HS-5 (cell line): Measurements from ENCODE around the gene LMNB1.
"Not testable (repeated sequence)": the region's sequence is repeated elsewhere in the genome, so short reads cannot be mapped to it uniquely, and the experiment has no call there.

Experiments used
- DNase-seq: peaks from one replicate; pipeline ENCODE4 v3.0.0-alpha.2; 2012; ENCODE audit warnings: low read depth

LMNB1 gene

DNA sequence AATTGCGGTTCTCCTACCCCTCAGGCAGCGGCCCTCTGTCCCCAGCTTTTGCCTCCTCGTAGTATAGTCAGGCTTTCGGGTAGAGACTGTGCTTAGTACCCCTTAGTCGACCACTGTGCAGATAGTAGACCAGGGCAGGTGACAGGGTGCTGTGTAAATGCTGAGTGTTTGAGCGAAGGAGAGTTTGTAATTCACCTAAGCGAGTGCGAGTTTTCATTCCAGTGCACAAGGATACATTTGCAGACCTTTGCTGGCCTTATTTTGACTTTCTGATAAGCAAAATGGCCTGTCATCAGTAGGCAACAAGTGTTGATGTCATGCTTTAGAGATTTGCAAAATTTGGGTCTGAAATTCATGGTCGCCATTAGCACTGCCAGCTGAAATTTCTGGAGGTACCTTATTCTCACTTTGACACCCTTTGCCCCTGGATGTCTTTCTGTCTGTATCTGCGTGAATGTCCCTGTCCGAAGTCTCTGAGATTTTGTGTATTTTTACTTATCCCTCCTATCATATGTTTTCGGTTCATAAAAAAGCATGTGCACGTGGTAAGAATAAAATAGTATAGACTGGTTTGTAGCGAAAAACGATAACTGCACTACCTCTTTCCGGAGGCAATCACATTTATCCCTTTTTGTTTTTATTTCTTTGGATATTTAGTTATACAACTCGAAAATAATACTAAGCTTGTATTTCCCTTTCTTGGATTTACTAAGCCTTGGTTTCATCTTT lies 1.9 kb downstream of the LMNB1 start:
- no peak for DNase-seq

DNA sequence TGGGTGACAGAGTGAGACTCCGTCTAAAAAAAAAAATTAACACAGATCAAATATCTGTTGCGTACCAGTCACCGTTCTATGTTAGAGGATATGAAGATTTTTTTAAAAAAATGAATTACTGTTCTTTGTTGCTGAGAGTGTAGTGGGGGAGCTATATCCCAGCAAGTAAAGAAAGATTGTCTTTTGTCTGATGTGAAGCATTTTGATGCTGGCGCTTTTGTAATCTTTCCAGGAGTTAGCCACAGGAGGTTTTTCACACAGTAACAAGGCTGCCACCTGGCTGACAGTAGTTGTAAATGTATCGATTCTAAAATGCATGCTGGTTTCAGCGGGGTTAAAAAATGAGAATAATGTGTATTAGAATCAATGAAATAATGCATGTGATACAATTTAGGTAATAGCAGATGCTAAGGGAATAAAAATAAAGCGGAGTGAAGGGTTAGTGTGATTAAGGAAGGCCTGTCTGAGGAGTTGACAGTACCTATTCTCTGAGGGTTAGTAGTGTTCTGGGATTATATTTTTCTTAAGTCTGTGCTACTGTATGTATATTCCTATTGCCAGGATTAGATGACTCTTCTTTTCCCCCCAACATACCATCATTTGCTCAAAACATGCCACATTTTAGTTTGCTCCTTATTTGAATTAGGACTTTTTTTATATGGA lies 3.4 kb downstream of the LMNB1 start:
- no peak for DNase-seq

DNA sequence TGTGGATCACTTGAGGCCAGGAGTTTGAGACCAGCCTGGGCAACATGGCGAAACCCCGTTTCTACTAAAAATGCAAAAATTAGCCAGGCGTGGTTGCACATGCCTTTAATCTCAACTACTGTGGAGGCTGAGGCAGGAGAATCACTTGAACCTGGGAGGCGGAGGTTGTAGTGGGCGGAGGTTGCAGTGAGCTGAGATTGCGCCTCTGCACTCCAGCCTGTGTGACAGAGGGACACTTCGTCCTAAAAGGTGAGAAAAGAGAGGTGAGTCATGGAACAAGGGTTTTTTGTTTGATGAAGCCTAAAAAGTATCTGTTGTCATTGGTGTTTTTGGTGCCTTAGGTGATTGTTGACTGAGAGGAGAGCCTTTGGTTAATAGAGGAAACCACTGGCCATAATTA lies 11.5 kb downstream of the LMNB1 start:
- not testable (repeated sequence) for DNase-seq

DNA sequence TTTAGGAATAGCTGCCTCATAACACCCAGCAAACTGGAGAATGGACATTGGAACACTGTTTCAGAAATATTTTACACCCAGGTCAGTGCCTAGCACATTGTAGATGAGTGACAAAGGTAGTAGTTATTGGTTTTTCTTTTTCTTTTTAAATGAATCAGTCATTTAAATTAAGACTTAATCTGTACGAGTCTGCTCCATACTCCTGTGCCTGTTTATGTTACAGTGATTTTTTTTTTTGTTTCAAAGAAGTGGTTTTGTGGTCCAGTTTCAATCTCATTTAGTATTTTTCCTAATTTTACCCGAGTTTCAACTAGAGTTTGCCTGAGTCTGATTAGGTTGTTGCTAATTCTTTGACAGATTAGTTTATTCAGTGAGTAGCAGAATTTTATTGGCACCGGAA lies 16.2 kb downstream of the LMNB1 start:
- no peak for DNase-seq

DNA sequence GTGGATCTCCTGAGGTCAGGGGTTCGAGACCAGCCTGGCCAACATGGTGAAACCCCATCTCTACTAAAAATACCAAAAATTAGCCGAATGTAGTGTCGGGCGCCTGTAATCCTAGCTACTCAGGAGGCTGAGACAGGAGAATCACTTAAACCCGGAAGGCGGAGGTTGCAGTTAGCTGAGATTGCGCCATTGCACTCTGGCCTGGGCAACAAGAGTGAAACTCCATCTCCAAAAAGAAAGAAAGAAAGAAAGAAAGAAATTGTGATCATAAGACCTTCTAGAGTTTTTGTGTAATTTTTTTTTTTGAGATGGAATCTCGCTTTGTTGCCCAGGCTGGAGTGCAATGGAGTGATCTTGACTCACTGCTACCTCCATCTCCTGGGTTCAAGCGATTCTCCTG lies 16.7 kb downstream of the LMNB1 start:
- not testable (repeated sequence) for DNase-seq

DNA sequence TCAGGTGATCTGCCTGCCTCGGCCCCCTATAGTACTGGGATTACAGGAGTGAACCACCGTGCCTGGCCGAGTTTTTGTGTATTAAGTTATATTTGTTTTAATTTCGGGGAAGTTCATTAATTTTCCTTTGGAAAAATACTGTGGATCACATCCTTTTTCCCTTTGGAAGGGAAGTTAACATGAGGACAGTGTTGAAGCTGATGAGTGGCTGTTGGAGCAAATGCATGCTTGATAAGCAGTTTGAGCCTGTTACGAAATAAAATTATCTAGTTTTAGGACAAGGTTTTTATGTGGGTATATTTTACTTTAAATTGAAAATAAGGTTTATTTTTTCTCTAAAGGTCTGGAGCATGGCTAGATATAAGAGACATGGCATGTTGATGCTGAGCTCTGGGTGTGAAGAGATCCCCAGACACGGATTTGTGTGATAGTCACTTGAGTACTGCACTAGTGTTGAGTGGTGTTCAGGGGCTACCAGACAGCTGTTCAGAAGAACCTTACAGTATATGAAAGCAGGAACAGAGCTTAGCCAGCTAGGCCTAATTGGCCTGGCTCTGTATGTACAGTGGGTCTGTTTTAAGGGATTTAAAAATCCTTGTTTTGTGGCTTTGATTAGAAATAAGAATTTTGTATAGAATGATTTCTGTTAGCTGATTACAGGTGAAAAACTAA lies 17.4 kb downstream of the LMNB1 start:
- DNase-seq = no peak

DNA sequence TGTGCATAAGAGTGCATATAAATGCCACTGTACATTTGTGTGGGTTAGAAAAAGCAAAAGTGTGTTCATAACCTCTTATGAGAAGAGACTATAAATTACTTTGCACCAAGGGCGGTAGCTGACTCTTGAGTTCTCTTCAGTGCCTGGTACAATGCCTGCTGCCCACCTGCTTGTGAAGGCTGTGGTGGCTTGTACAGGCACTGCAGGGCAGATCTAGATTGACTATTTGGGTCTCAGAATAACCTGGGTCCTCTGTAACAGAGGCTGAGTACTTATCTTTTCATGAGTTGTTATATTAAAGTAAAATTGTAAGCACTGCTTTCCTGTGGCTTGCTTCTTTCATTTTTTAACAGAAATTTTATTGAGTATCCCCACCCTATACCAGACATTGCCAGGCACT lies 22.8 kb downstream of the LMNB1 start:
- DNase-seq = no peak

DNA sequence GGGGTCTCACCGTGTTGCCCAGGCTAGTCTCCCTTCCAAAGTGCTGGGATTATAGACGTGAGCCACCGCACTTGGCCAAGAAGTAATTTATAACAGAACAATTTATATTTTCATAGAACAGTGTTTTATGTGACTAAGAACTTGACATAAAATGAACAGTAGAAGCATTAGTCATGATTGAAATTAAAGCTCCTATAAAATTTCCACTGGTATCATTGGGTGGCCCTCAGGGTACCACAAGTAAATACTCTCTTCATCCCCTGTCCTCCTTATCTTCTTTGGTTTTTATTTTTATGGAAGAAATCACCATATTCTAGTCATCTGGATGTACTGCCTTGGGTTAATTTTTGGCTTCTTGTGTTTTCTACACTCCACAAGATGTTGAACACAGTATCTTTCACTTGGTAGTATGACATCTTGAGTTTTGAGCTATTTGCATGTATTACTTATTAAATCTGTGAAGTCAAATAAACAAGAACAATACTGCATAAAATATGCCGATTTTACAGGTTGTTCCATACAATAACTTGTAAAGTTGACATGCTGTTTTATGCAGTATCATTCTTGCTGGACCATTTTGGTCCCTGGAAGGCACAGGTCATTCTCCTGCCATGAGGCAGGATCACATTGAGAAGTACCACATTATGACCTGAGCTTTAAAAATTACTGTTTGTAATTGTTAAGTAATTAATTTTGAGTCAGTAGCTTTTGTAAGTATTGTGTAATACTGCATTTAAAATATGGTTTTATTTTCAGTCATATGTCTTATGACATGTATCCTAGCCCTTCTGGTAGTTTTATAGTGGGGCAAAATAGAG lies 24.4 kb downstream of the LMNB1 start:
- no peak for DNase-seq

DNA sequence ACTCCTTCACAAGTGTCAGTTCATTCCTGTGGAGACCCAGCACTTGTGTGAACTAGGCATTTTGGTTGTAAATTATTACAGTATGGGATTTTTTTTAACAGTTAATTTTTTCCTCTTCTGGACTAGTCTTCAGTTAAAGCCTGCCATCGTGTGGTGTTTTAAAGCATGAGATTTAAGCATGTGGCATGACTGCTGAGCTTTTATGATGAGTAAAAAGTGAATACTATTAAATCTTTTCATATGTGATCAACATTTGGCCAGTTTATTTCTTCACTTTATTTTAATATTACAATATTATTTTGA lies 25.0 kb downstream of the LMNB1 start:
- DNase-seq = no peak

DNA sequence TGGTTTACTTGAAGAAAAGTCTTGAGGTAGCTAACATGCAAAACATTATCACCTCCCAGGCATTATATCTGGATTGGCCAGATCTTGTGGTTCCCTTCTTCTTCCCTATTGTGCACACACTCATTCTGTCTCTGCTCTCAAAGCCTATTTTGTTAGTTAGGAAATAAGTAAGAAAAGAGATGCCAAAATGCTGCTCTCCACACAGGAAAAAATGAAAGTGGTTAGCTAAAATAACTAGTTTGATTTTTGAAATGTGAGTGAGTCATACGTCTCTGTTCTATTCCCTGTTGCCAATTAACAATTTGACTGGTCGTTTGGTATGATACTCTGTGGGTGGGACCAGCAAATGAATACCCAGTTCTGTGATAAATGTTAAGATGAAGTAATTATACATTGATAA lies 28.1 kb downstream of the LMNB1 start:
- DNase-seq = no peak

DNA sequence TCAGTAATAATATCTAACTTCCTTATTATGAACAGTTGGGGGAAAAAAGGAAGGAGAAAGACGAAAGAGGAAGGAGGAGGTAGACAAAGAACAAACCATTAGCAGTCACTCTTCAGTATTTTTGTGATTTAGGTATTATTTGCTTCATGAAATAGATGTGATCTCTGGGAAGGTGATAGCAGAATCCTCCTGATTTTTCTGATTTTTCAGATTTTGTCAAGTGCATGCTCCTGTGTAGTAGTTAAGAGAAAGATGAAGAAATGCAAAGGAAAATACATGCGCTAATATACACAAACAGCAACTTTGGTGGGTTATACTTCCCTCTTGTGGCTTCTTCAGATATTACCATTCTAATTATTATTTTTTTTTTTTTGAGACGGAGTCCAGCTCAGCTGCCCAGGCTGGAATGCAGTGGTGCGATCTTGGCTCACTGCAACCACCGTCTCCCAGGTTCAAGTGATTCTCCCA lies 31.6 kb downstream of the LMNB1 start:
- no peak for DNase-seq

DNA sequence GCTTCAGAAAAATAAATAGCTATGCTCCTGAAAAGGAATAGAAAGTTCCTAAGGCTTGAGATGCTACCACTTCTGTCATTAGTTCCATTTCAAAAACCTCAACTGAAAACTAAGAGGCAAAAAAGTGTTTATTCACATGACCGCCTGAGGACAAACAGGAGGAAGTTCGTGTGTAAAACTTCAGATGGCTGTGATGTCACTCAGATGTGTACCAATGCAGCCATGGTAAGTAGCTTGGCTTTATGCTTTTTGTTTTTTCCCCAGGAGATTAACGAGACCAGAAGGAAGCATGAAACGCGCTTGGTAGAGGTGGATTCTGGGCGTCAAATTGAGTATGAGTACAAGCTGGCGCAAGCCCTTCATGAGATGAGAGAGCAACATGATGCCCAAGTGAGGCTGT lies 33.0 kb downstream of the LMNB1 start:
- DNase-seq = no peak

DNA sequence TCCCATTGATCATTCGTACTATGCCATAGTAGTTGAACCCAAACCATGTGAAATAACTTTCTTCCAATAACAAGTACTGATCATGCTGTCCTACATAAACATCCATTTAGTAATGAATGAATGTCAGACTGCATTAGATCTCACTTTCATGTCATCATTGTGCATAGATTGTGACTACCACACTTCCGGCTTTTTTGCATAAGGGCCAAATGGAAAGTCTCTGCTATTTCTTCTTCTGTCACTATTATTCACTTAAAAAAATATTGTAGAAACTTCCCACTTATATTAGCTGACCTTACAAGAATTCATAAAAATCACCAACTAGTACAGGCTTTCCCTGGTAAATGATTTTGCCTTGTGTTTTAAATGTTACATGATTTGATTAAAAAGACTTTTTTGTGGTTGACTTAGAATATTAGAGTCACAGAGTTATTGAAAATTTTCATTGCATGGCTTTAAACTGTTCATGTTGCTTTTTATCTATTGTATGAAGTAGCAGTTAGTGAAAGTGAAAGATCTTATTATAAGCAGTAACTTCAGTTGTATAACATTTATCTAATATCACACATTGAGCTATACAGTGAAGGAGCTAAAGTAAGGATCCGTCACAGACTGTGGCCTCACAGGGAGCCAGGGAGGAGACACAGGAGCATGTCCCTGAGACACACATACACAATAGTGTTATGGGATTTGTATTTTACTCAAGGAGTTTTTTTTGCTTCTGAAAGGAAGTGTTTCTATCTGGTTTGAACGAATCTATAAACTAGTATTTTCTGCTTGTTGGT lies 33.9 kb downstream of the LMNB1 start:
- no peak for DNase-seq

DNA sequence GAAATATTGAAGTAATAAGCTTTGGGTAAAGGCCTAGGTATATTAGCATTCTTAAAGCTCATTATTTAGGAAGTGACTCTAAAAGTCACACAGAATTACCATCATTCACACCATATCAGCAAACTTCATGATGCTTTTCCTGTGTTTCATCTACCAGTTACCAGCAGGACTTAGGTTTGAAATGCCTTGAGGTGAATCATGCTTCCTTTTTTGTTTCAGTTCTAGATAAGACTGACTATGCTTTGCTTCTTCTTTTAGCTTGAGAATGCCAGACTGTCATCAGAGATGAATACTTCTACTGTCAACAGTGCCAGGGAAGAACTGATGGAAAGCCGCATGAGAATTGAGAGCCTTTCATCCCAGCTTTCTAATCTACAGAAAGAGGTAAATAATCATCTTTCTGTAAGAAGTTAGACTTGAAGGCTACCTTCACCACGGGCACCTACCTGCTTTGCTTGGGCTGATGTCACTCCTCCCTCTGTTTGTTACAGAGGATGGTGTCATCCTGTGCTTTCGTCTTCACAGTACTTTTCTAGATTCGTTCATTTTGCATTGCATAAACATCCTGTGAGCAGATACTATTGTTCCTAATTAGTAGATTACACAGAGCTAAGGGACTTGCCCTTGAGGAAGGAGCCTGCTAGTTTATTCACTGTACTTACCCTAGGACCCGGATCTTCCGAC lies 34.7 kb downstream of the LMNB1 start:
- no peak for DNase-seq

DNA sequence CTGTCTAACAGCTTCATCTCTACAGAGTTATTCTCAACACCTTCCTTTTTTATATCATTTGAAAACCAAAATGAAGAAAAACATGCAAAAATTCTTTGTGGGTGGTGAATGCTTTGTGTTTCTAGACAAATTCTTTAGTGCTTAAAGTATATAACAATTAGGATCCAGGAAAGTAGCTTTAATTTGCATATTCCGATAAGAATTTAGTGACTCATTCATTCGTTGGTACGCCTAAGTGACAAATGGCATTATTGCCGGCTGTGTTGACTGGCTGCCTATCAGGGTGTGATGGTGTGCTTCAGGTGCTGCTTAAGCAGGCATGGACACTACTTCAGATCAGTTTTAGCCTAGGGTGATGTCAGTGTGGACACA lies 35.2 kb downstream of the LMNB1 start:
- DNase-seq = no peak

DNA sequence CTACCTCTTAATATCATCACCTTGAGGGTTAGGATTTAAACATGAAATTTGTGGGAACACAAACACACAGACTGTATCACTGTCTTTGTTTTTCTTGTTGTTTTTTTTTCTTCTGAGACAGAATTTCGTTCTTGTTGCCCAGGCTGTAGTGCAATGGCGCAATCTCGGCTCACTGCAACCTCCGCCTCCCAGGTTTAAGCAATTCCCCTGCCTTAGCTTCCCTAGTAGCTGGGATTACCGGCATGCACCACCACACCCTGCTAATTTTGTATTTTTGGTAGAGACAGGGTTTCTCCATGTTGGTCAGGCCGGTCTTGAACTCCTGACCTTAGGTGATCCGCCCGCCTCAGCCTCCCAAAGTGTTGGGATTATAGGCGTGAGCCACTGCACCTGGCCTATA lies 36.9 kb downstream of the LMNB1 start:
- DNase-seq = not testable (repeated sequence)

DNA sequence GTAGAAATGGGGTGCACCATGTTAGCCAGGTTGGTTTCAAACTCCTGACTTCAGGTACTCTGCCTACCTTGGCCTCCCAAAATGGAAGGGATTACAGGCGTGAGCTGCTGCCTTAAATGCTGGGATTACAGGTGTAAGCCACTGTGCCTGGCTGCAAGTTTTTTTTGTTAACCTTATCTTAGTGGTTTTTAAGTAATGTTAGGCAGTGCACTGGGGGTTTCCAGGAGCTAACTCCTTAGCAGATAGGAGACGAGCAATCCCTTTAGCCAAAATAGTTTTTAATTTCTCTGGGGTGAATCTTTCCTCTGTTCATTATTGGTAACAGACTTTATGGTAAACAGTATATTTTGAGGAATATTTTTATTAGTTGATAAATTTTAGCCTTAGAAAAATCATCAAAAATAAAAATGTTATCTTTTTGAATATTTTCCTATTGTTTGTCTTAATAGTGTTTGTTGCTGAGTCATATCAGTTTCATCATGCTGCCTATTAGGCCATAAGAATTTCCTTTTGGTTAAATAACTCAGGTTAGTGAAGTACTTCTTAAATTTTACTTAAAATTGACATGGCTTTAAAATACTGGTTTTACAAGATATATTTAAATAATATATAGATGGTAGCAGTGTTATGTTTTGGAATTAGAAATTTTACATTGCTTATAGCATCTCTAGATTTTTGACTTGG lies 37.9 kb downstream of the LMNB1 start:
- DNase-seq = no peak

DNA sequence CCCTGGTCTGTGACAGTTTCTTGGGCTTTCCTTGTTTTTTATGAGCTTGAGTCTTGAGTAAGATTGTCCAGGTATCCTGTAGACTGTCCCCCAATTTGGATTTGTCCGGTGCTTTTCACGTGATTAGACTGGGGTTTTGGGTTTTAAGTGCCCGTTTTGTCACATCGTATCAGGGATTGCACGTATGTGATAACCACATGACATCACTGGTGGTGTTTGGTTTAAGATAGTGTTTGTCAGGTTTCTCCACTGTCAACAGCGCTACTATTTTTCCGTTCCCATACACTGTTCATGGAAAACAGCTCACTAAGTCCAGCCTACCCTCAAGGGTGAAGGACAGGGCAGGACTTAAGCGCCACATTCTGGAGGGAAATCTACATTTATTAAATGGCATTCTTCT lies 39.7 kb downstream of the LMNB1 start:
- DNase-seq = no peak

DNA sequence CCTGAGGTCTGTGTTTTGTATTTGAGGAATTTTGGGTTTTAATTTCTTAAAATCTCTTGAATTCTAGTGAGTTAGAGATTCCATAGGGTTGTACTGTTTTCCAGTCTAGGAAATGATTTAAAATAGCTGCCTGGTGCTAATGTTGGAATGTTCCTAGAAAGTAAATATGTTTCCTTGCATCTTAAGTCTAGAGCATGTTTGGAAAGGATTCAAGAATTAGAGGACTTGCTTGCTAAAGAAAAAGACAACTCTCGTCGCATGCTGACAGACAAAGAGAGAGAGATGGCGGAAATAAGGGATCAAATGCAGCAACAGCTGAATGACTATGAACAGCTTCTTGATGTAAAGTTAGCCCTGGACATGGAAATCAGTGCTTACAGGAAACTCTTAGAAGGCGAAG lies 41.8 kb downstream of the LMNB1 start:
- no peak for DNase-seq

DNA sequence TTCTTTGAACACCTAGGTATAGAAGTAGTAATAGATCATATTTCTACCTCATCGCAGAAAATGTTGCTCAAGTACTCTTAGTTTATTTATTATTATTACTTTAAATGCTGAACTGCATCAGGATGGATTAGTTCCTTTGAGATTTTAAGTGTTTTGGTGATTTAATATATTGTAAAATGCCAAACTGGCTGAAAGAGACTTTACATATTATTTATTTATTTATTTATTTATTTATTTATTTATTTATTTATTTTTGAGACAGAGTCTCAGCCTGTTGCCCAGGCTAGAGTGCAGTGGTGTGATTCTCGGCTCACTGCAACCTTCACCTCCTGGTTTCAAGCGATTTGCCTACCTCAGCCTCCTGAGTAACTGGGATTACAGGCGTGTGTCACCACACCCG lies 42.3 kb downstream of the LMNB1 start:
- no peak for DNase-seq
